Neuronal stem cell (in vitro differentiated cells): ENCODE results near the gene ENKUR.
A peak's percentile ranks its signal among the peaks of the same experiment; 100 is the strongest.

Source experiments
- DNase-seq: peaks from one replicate; pipeline ENCODE4 v3.0.0-alpha.2; 2013; ENCODE audit warnings: low spot score
- H2AFZ ChIP-seq: one replicate; pipeline ENCODE4 v1.6.1; 2013; ENCODE audit warnings: mild to moderate bottlenecking, low read length, inconsistent platforms
- H2AK5ac ChIP-seq: 2 replicates; pipeline ENCODE4 v1.6.1; 2013; ENCODE audit warnings: low read depth, mild to moderate bottlenecking, inconsistent platforms, low read length, moderate library complexity, mixed read lengths
- H2BK120ac ChIP-seq: 2 replicates; pipeline ENCODE4 v1.6.1; 2013; ENCODE audit warnings: low read depth, mild to moderate bottlenecking, inconsistent platforms, low read length, moderate library complexity, mixed read lengths
- H2BK12ac ChIP-seq: one replicate; pipeline ENCODE4 v1.6.1; 2013; ENCODE audit warnings: low read length, inconsistent platforms
- H2BK15ac ChIP-seq: 2 replicates; pipeline ENCODE4 v1.6.1; 2013; ENCODE audit warnings: mild to moderate bottlenecking, low read length, inconsistent platforms, mixed read lengths
- H2BK5ac ChIP-seq: one replicate; pipeline ENCODE4 v1.6.1; 2013; ENCODE audit warnings: inconsistent platforms, mild to moderate bottlenecking, low read length, moderate library complexity
- H3K14ac ChIP-seq: one replicate; pipeline ENCODE4 v1.6.1; 2013; ENCODE audit warnings: low read length, inconsistent platforms
- H3K18ac ChIP-seq: 2 replicates; pipeline ENCODE4 v1.6.1; 2013; ENCODE audit warnings: low read length, inconsistent platforms
- H3K23ac ChIP-seq: 2 replicates; pipeline ENCODE4 v1.6.1; 2013; ENCODE audit warnings: low read depth, mild to moderate bottlenecking, mixed read lengths, low read length, inconsistent platforms; ENCODE audit not compliant: poor library complexity
- H3K27ac ChIP-seq: replicated peaks from 3 replicates; pipeline ENCODE4 v1.5.1; 2013; ENCODE audit warnings: low read length, inconsistent platforms
- H3K27me3 ChIP-seq, 3 experiments: 2 replicates each; pipeline ENCODE4 v1.6.1; 2013; ENCODE audit warnings: low read length in 3 of 3, mild to moderate bottlenecking in 2 of 3, inconsistent platforms in 1 of 3, low read depth in 1 of 3, mixed read lengths in 1 of 3, moderate library complexity in 1 of 3; ENCODE audit not compliant: control insufficient read depth in 3 of 3, insufficient read depth in 3 of 3
- H3K36me3 ChIP-seq, 2 donors: replicated peaks in 1 of 2; 2 replicates each; pipeline ENCODE4 v1.6.1; 2013; ENCODE audit warnings: low read length in 2 of 2; ENCODE audit not compliant: control insufficient read depth in 2 of 2, insufficient read depth in 2 of 2
- H3K4ac ChIP-seq: 2 replicates; pipeline ENCODE4 v1.6.1; 2013; ENCODE audit warnings: inconsistent platforms, mild to moderate bottlenecking, low read length, moderate library complexity
- H3K4me1 ChIP-seq, 2 donors: 1 replicate in 1 of 2; 2 replicates in 1 of 2; pipeline ENCODE4 v1.6.1; 2013; ENCODE audit warnings: low read length in 2 of 2, low read depth in 1 of 2; ENCODE audit not compliant: control insufficient read depth in 2 of 2, insufficient read depth in 1 of 2
- H3K4me2 ChIP-seq: one replicate; pipeline ENCODE4 v1.6.1; 2013; ENCODE audit warnings: mild to moderate bottlenecking, low read length, inconsistent platforms; ENCODE audit not compliant: insufficient read depth, poor library complexity, severe bottlenecking
- H3K4me3 ChIP-seq, 2 donors: 2 replicates each; pipeline ENCODE4 v1.5.1; 2013; ENCODE audit warnings: low read length in 2 of 2, mild to moderate bottlenecking in 2 of 2, inconsistent platforms in 1 of 2, moderate library complexity in 1 of 2
- H3K79me1 ChIP-seq: one replicate; pipeline ENCODE4 v1.6.1; 2013; ENCODE audit warnings: low read depth, mild to moderate bottlenecking, inconsistent platforms, low read length, moderate library complexity
- H3K9ac ChIP-seq: one replicate; pipeline ENCODE4 v1.6.1; 2013; ENCODE audit warnings: mild to moderate bottlenecking, low read depth, low read length, inconsistent platforms; ENCODE audit not compliant: poor library complexity
- H3K9me3 ChIP-seq, 2 donors: replicated peaks in 1 of 2; 2 replicates each; pipeline versions ENCODE3 to v1.6.1; 2013; ENCODE audit warnings: low read length in 2 of 2, mild to moderate bottlenecking in 2 of 2, inconsistent platforms in 1 of 2, low read depth in 1 of 2, mixed read lengths in 1 of 2, moderate library complexity in 1 of 2; ENCODE audit not compliant: control insufficient read depth in 2 of 2, insufficient read depth in 1 of 2
- H4K8ac ChIP-seq: one replicate; pipeline ENCODE4 v1.6.1; 2013; ENCODE audit warnings: low read depth, mild to moderate bottlenecking, inconsistent platforms, low read length, moderate library complexity
- H4K91ac ChIP-seq: one replicate; pipeline ENCODE4 v1.6.1; 2013; ENCODE audit warnings: low read length, low read depth, mild to moderate bottlenecking, inconsistent platforms; ENCODE audit not compliant: poor library complexity
- WGBS, 2 donors: extraction: QIAGEN DNeasy Blood & Tissue Kit; methylation state at CpG; one replicate each; pipeline ENCODE4 v1.1.7; 2013; ENCODE audit warnings: missing lambda C conversion rate in 2 of 2, mixed read lengths in 1 of 2; ENCODE audit not compliant: insufficient read length in 2 of 2, insufficient replicate concordance in 1 of 2; ENCODE audit errors: extremely low coverage in 2 of 2; 5-methylcytosine and 5-hydroxymethylcytosine counted together

The ENKUR gene

DNA sequence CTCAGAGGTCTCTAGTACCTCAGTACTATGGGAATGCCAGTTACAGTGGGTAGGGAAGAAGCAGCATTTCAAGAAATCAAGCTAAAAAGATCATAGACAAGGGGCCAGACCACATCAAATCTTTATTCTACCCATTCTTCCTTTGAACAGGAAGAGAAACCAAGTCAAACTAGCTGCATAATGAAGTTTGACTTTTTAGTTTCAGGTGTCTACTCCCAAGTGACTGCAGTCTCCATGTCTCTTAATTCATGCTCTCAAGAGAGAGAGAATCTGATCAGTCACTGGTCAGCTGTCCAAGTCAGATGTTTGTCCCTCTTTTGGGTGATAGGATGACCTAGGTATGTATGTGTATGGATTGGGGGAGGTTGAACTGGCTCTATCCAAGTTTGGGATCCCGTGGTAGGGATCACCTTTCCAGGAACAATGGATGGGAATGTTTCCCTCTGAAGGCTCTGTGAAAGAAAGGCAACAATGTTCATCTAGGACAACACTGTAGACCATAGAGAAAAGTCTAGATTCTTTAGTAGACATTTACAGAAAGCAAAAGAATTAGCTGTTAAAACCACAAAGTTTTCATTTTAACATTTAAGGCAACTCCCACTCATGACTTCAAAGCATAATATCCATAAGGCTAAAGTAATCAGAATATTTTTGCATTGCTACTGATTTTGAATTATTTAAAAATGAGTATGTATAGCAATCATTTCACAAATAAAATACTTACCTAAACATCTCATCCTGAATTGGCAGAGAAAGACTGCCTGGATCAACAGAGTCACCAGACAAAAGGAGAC is 33.4 kb downstream of the ENKUR start:
- no peaks in the 10 kb centered on the region for H3K9me3 ChIP-seq
- no peak overlapping the region for H3K4me3 ChIP-seq
- no peak overlapping the region for H2BK15ac ChIP-seq
- no peak overlapping the region for H2AK5ac ChIP-seq
- H3K36me3 ChIP-seq = no peaks in the 10 kb centered on the region
- no peak overlapping the region for H2BK5ac ChIP-seq
- H3K14ac ChIP-seq = no peak overlapping the region
- H3K27ac ChIP-seq = no peak overlapping the region
- no peak overlapping the region for H3K18ac ChIP-seq
- no peak overlapping the region for H2BK120ac ChIP-seq
- no CpG with 5 or more reads among the region's 1 CpG for WGBS, 2 donors
- H3K4me2 ChIP-seq = no peak overlapping the region
- no peak overlapping the region for H2BK12ac ChIP-seq
- no peak overlapping the region for H3K9ac ChIP-seq
- H3K4me1 ChIP-seq = no peaks in the 10 kb centered on the region
- H4K8ac ChIP-seq = no peak overlapping the region
- no peaks in the 10 kb centered on the region for H3K27me3 ChIP-seq
- no peak for DNase-seq
- no peaks in the 10 kb centered on the region for H3K79me1 ChIP-seq
- no peak overlapping the region for H3K4ac ChIP-seq
- H2AFZ ChIP-seq = no peak overlapping the region
- no peak overlapping the region for H4K91ac ChIP-seq
- no peak overlapping the region for H3K23ac ChIP-seq

GRCh38 chr10:24981161-24981710 is 34.7 kb downstream of the ENKUR start:
- H2BK12ac ChIP-seq = no peak overlapping the region
- H2BK15ac ChIP-seq = no peak overlapping the region
- H3K4ac ChIP-seq = no peak overlapping the region
- H3K23ac ChIP-seq = no peak overlapping the region
- H3K27me3 ChIP-seq = no peaks in the 10 kb centered on the region
- no peaks in the 10 kb centered on the region for H3K4me1 ChIP-seq
- no peak overlapping the region for H4K8ac ChIP-seq
- no peaks in the 10 kb centered on the region for H3K36me3 ChIP-seq
- no peak overlapping the region for H2BK5ac ChIP-seq
- H2AK5ac ChIP-seq = no peak overlapping the region
- DNase-seq = no peak
- no peak overlapping the region for H3K9ac ChIP-seq
- H2AFZ ChIP-seq = no peak overlapping the region
- H2BK120ac ChIP-seq = no peak overlapping the region
- H3K4me2 ChIP-seq = no peak overlapping the region
- H3K27ac ChIP-seq = no peak overlapping the region
- H3K79me1 ChIP-seq = no peaks in the 10 kb centered on the region
- H4K91ac ChIP-seq = no peak overlapping the region
- WGBS, 2 donors = no CpG with 5 or more reads among the region's 5 CpGs
- no peak overlapping the region for H3K18ac ChIP-seq
- H3K9me3 ChIP-seq = no peaks in the 10 kb centered on the region
- H3K4me3 ChIP-seq = no peak overlapping the region
- H3K14ac ChIP-seq = no peak overlapping the region

DNA sequence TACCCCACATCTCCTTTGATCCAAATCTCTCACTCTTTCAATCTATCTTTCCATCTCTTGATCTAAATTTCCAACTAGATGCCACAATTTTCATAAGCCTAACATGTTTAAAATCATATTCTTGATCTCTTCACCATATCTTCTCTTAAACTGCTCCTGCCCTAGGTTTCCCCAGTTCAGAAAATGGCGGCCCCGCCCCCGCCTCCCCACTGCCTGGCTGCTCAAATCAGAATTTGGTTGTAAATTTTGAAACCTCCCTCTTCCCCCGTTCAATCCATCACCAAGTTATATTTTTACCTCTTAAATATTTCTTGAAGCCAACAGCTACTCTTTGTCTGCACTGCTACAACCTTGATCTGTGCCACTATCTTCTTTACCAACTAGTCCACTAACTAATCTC is 36.3 kb downstream of the ENKUR start:
- no CpG with 5 or more reads among the region's 4 CpGs for WGBS, 2 donors

GRCh38 chr10:24974976-24975375 is 41.0 kb downstream of the ENKUR start:
- Histone ChIP-seq H3K9me3 (no peaks in the 10 kb centered on the region), H2BK15ac (no peak overlapping the region), H2BK5ac (no peak overlapping the region), H3K4me3 (no peak overlapping the region), H3K18ac (no peak overlapping the region), H3K27ac (no peak overlapping the region), H3K9ac (no peak overlapping the region), H2AK5ac (no peak overlapping the region), H3K4me2 (no peak overlapping the region), H4K91ac (no peak overlapping the region), H3K4me1 (no peaks in the 10 kb centered on the region), H3K14ac (no peak overlapping the region), H3K23ac (no peak overlapping the region), H3K79me1 (no peaks in the 10 kb centered on the region), H2AFZ (peak overlapping the region; percentile 6), H3K36me3 (no peaks in the 10 kb centered on the region), H3K4ac (no peak overlapping the region), H2BK12ac (no peak overlapping the region), H4K8ac (no peak overlapping the region), H3K27me3 (no peaks in the 10 kb centered on the region), H2BK120ac (no peak overlapping the region)
- no CpG with 5 or more reads among the region's 2 CpGs for WGBS, 2 donors
- no peak for DNase-seq

More for the DNA sequence above, 36.3 kb downstream of the ENKUR start:
- H3K4me3 ChIP-seq = no peak overlapping the region
- H3K4ac ChIP-seq = no peak overlapping the region
- no peak overlapping the region for H2BK15ac ChIP-seq
- no peaks in the 10 kb centered on the region for H3K4me1 ChIP-seq
- DNase-seq = no peak
- H3K36me3 ChIP-seq = no peaks in the 10 kb centered on the region
- no peak overlapping the region for H2BK5ac ChIP-seq
- no peak overlapping the region for H3K18ac ChIP-seq
- H3K9me3 ChIP-seq = no peaks in the 10 kb centered on the region
- H2BK120ac ChIP-seq = no peak overlapping the region
- H3K9ac ChIP-seq = no peak overlapping the region
- H2BK12ac ChIP-seq = no peak overlapping the region
- H3K79me1 ChIP-seq = no peaks in the 10 kb centered on the region
- H3K27ac ChIP-seq = no peak overlapping the region
- H2AK5ac ChIP-seq = no peak overlapping the region
- no peak overlapping the region for H3K23ac ChIP-seq
- H3K14ac ChIP-seq = no peak overlapping the region
- H2AFZ ChIP-seq = no peak overlapping the region
- no peak overlapping the region for H3K4me2 ChIP-seq
- no peaks in the 10 kb centered on the region for H3K27me3 ChIP-seq
- H4K8ac ChIP-seq = no peak overlapping the region
- no peak overlapping the region for H4K91ac ChIP-seq
